Endothelial cell of umbilical vein (primary cell): ENCODE results near the gene CREB3. TPM values are rescaled to one million over a fixed set of nuclear protein-coding genes. Genes with fewer than 3 reads are reported as not detected.

ENCODE experiments used
- BruUV-seq: library from RNA; stranded (reverse); fragments of 400-500 nt; replicated peaks from 2 replicates; lab custom pipeline; 2021; lab: Mats Ljungman, UMichigan
- CTCF ChIA-PET: fragments of 300-600, 350-600 bp; sonication (Branson Sonifier 250); formaldehyde crosslinking; loops from one replicate; lab custom pipeline; 2021; ENCODE audit warnings: antibody characterized with exemption, inconsistent platforms; lab: Charles Lee
- POLR2A ChIA-PET: fragments of 300-600, 350-600 bp; sonication (Branson Sonifier 250); formaldehyde crosslinking; loops from one replicate; lab custom pipeline; 2021; ENCODE audit warnings: antibody characterized with exemption, inconsistent platforms; lab: Charles Lee
- DNase-seq: peaks from one replicate; pipeline ENCODE4 v3.0.0-alpha.2; 2011; ENCODE audit warnings: low read depth, low spot score
- FAIRE-seq: peaks from 2 replicates; lab custom pipeline; 2011; peaks lifted over from hg19 to GRCh38; lab: Jason Lieb, UNC
- H2AFZ ChIP-seq: 2 replicates; pipeline ENCODE4 v1.6.0; 2012; ENCODE audit warnings: low read depth, low read length, control low read depth, inconsistent platforms
- H3K27ac ChIP-seq: 2 replicates; pipeline ENCODE4 v1.5.1; 2011; ENCODE audit warnings: low read depth, mild to moderate bottlenecking, control low read depth, low read length, moderate library complexity; ENCODE audit not compliant: insufficient read depth
- H3K27me3 ChIP-seq, 2 experiments: 2 replicates each; pipeline versions ENCODE4 v1.6.0 to v1.6.1; 2011; ENCODE audit warnings: low read length in 2 of 2, mixed read lengths in 1 of 2; ENCODE audit not compliant: control insufficient read depth in 2 of 2, insufficient read depth in 2 of 2
- H3K36me3 ChIP-seq, 2 experiments: 2 replicates in 1 of 2; 3 replicates in 1 of 2; pipeline ENCODE4 v1.5.1; 2011; ENCODE audit warnings: low read length in 2 of 2, mild to moderate bottlenecking in 1 of 2, moderate library complexity in 1 of 2; ENCODE audit not compliant: control insufficient read depth in 2 of 2, insufficient read depth in 2 of 2; ENCODE audit errors: extremely low read depth in 1 of 2
- H3K4me1 ChIP-seq: 3 replicates; pipeline ENCODE4 v1.5.1; 2011; ENCODE audit warnings: mild to moderate bottlenecking, low read length; ENCODE audit not compliant: control insufficient read depth, insufficient read depth; ENCODE audit errors: extremely low read depth
- H3K4me2 ChIP-seq: 2 replicates; pipeline ENCODE4 v1.6.1; 2011; ENCODE audit warnings: low read length, control low read depth, mixed read lengths; ENCODE audit not compliant: insufficient read depth
- H3K4me3 ChIP-seq, 3 experiments: fragments of 200-600 bp in 1 of 3; sonication (generic), shearing (Covaris generic) in 1 of 3; replicated peaks in 1 of 3; 2 replicates each; pipeline ENCODE4 v1.5.1; 2011 to 2016; ENCODE audit warnings: control low read depth in 3 of 3, low read length in 3 of 3, mild to moderate bottlenecking in 2 of 3, inconsistent platforms in 1 of 3, low read depth in 1 of 3, moderate library complexity in 1 of 3; ENCODE audit not compliant: insufficient read depth in 1 of 3
- H3K79me2 ChIP-seq: 2 replicates; pipeline ENCODE4 v1.6.0; 2012; ENCODE audit warnings: low read length, inconsistent platforms; ENCODE audit not compliant: control insufficient read depth, insufficient read depth
- H3K9ac ChIP-seq: replicated peaks from 2 replicates; pipeline ENCODE3; 2011; ENCODE audit warnings: low read length, control low read depth; ENCODE audit not compliant: insufficient read depth; ENCODE audit errors: extremely low read depth
- H3K9me1 ChIP-seq: replicated peaks from 3 replicates; pipeline ENCODE4 v1.6.0; 2011; ENCODE audit warnings: mild to moderate bottlenecking, low read length; ENCODE audit not compliant: control insufficient read depth, insufficient read depth; ENCODE audit errors: extremely low read depth
- H3K9me3 ChIP-seq: replicated peaks from 2 replicates; pipeline ENCODE4 v1.5.1; 2012; ENCODE audit warnings: low read length, inconsistent platforms; ENCODE audit not compliant: control insufficient read depth, insufficient read depth
- H4K20me1 ChIP-seq: replicated peaks from 2 replicates; pipeline ENCODE3; 2011; ENCODE audit warnings: mild to moderate bottlenecking, low read length; ENCODE audit not compliant: control insufficient read depth, insufficient read depth; ENCODE audit errors: extremely low read depth
- EZH2 ChIP-seq: IDR thresholded peaks from 2 replicates; pipeline ENCODE4 v1.6.1; 2012; ENCODE audit warnings: borderline replicate concordance, low read depth, mild to moderate bottlenecking, moderate library complexity, low read length, inconsistent platforms; ENCODE audit not compliant: severe bottlenecking
- FOS ChIP-seq: IDR thresholded peaks from 2 replicates; pipeline ENCODE4 v1.6.1; 2011; ENCODE audit warnings: mild to moderate bottlenecking, low read length, moderate library complexity, borderline replicate concordance; ENCODE audit not compliant: insufficient read depth
- GATA2 ChIP-seq: IDR thresholded peaks from 2 replicates; pipeline ENCODE4 v1.7.0; 2011; ENCODE audit warnings: low read depth, mild to moderate bottlenecking, moderate library complexity, mixed read lengths, low read length; ENCODE audit not compliant: insufficient read length, insufficient read depth
- JUN ChIP-seq: IDR thresholded peaks from 2 replicates; pipeline ENCODE4 v1.6.1; 2011; ENCODE audit warnings: borderline replicate concordance, low read depth; ENCODE audit not compliant: insufficient read length, insufficient read depth
- MYC ChIP-seq: IDR thresholded peaks from one replicate; pipeline ENCODE4 v1.6.1; 2011; ENCODE audit warnings: mild to moderate bottlenecking, low read depth, low read length
- POLR2A ChIP-seq: IDR thresholded peaks from 2 replicates; pipeline ENCODE4 v1.6.1; 2012; ENCODE audit warnings: low read depth, mild to moderate bottlenecking, control low read depth, low read length
- POLR2AphosphoS5 ChIP-seq: IDR thresholded peaks from 2 replicates; pipeline ENCODE4 v1.6.1; 2012; ENCODE audit warnings: low read depth, mild to moderate bottlenecking, control low read depth, low read length, moderate library complexity; ENCODE audit not compliant: insufficient read depth
- dilution Hi-C: fragments of 300-500 bp; cut with MboI; formaldehyde crosslinking; loops from one replicate; pipeline ENCODE4 v1.15.0; 2019; ENCODE audit warnings: low sequenced_read_pairs; ENCODE audit not compliant: extremely low pct_ligation_motif_present
- intact Hi-C: fragments of 100-400 bp; cut with micrococcal nuclease; formaldehyde crosslinking; loops from one replicate; pipeline ENCODE4 v1.10.0; 2022
- polyA plus RNA-seq, 4 experiments: library from polyadenylated mRNA; depleted of rRNA in 3 of 4; stranded (reverse) in 3 of 4; unstranded in 1 of 4; fragments of >200 nt; gene quantifications; 2 replicates each; pipeline versions ENCODE4 v1.2.1 to v1.2.3, GENCODE V29; 2011 to 2012; ENCODE audit warnings: missing spikeins in 1 of 4
- total RNA-seq: library from RNA; stranded (reverse); gene quantifications from 2 replicates; pipeline ENCODE4 v1.2.3, GENCODE V29; 2021
- TF ChIP-seq, protein P1 (sequence below), 2 donors: IDR thresholded peaks; 1 replicate in 1 of 2; 2 replicates in 1 of 2; pipeline ENCODE4 v1.5.1; 2011; ENCODE audit warnings: low read length in 2 of 2, mild to moderate bottlenecking in 2 of 2, moderate library complexity in 2 of 2, control low read depth in 1 of 2, inconsistent platforms in 1 of 2, low read depth in 1 of 2; ENCODE audit not compliant: insufficient read depth in 1 of 2; ENCODE audit errors: extremely low read depth in 1 of 2
- TF ChIP-seq, protein P2 (sequence below): IDR thresholded peaks from 2 replicates; pipeline ENCODE4 v1.6.1; 2011; ENCODE audit not compliant: insufficient read depth, insufficient read length

The CREB3 gene
- total and polyA plus RNA-seq, 2 donors (not counting 3 experiments of a cell fraction or from before 2014, with no cell fraction given) = 39.8 to 52.1 TPM

DNA sequence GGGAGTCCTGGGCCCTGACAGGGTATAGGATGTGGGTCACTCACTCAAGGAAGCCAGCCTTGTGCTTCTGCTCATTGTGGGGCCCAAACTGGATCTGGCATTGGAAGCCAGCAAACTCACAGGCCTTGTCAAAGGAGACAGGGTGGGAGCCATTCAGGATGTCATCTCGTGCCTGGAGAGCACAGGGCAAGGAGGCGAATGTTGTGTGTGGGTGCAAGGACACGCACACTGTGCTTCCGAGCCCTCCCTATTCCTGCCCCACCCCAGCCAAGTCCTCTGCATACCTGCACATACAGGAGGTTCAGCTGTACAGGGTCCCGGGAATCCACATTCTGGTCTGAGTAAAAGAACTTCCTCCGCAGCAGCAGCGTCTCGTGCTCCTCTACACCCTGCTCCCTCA, 8.6 kb upstream of the CREB3 start:
- H3K4me2 ChIP-seq = no peak overlapping the region
- intact Hi-C loops = no loop called here
- CTCF ChIA-PET = interaction anchor here (0.6 to 1.4 kb wide), 2 partner anchors 10 to 27 kb away, joined by 3 to 4 read pairs; no protein-coding TSS in a partner anchor
- FAIRE-seq = no peak
- H3K9me3 ChIP-seq = no peaks in the 10 kb centered on the region
- TF ChIP-seq, protein P1, sequence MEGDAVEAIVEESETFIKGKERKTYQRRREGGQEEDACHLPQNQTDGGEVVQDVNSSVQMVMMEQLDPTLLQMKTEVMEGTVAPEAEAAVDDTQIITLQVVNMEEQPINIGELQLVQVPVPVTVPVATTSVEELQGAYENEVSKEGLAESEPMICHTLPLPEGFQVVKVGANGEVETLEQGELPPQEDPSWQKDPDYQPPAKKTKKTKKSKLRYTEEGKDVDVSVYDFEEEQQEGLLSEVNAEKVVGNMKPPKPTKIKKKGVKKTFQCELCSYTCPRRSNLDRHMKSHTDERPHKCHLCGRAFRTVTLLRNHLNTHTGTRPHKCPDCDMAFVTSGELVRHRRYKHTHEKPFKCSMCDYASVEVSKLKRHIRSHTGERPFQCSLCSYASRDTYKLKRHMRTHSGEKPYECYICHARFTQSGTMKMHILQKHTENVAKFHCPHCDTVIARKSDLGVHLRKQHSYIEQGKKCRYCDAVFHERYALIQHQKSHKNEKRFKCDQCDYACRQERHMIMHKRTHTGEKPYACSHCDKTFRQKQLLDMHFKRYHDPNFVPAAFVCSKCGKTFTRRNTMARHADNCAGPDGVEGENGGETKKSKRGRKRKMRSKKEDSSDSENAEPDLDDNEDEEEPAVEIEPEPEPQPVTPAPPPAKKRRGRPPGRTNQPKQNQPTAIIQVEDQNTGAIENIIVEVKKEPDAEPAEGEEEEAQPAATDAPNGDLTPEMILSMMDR (IDR thresholded peaks at IDR 0.05; ENCODE audit: extremely low read depth in 1 of 2, insufficient read depth in 1 of 2, low read depth in 1 of 2, low read length in 2 of 2) = no peak
- TF ChIP-seq POLR2A (peak; percentile 33), FOS (no peak)
- H3K9ac ChIP-seq = no peak overlapping the region
- no peak overlapping the region for H3K4me3 ChIP-seq
- POLR2A ChIA-PET = no interaction called here
- H3K27me3 ChIP-seq = no peaks in the 10 kb centered on the region
- peaks cover 25% of the 10 kb centered on the region for H3K4me1 ChIP-seq
- no peak overlapping the region for H2AFZ ChIP-seq
- dilution Hi-C loops = no loop called here
- no peaks in the 10 kb centered on the region for H3K9me1 ChIP-seq
- H3K27ac ChIP-seq = no peak overlapping the region
- H3K36me3 ChIP-seq = peaks cover 43 to 58% of the 10 kb centered on the region in 2 experiments
- peaks cover 53% of the 10 kb centered on the region for H3K79me2 ChIP-seq
- DNase-seq = no peak
- H4K20me1 ChIP-seq = no peaks in the 10 kb centered on the region
- no TSS peak for BruUV-seq

DNA sequence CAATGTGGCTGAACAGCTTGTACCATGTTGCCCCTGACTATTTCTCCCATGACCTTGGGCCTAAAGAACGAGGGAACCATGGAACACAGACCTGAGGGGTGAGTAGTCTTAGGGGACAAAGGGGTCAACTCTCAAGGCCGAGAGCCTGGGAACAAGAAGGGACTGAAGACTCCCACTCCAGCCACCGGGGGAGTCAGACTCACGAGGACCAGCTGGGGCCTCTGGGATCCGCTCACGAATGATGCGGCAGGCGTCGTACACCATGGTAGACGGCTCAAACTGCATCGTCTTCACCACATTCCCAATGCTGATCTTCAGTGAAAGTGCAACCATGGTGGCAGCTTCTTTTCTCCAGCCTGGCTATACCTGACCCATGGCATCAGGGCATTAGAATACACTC, 7.1 kb upstream of the CREB3 start:
- peaks cover 40% of the 10 kb centered on the region for H3K4me1 ChIP-seq
- ChIA-PET POLR2A (no interaction called here), CTCF (no interaction called here)
- no peaks in the 10 kb centered on the region for H3K27me3 ChIP-seq
- H3K9me3 ChIP-seq = no peaks in the 10 kb centered on the region
- no peak overlapping the region for H3K9ac ChIP-seq
- H2AFZ ChIP-seq = no peak overlapping the region
- dilution Hi-C loops (no loop called here), intact Hi-C loops (loop anchor here (5.0 kb wide), 1 partner anchor 157 kb away; no protein-coding TSS in a partner anchor)
- H3K27ac ChIP-seq = no peak overlapping the region
- H4K20me1 ChIP-seq = no peaks in the 10 kb centered on the region
- H3K4me2 ChIP-seq = no peak overlapping the region
- H3K4me3 ChIP-seq = no peak overlapping the region
- no peaks in the 10 kb centered on the region for H3K9me1 ChIP-seq
- no peak for TF ChIP-seq EZH2
- TF ChIP-seq MYC = no peak
- no peak for TF ChIP-seq GATA2
- no peak for TF ChIP-seq POLR2AphosphoS5
- TF ChIP-seq, protein P1 (IDR thresholded peaks at IDR 0.05; ENCODE audit: extremely low read depth in 1 of 2, insufficient read depth in 1 of 2, low read depth in 1 of 2, low read length in 2 of 2) = no peak
- TF ChIP-seq POLR2A = no peak
- no peak for TF ChIP-seq FOS
- TF ChIP-seq JUN = no peak
- TF ChIP-seq, protein P2, sequence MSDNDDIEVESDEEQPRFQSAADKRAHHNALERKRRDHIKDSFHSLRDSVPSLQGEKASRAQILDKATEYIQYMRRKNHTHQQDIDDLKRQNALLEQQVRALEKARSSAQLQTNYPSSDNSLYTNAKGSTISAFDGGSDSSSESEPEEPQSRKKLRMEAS = no peak
- DNase-seq (no peak), FAIRE-seq (no peak)
- peaks cover 68% of the 10 kb centered on the region for H3K79me2 ChIP-seq
- BruUV-seq = no TSS peak
- peaks cover 34 to 44% of the 10 kb centered on the region in 2 experiments for H3K36me3 ChIP-seq
